IMR-90 (cell line): ENCODE data around the gene RAF1. TPM values are rescaled to one million over a fixed set of nuclear protein-coding genes. Genes with fewer than 3 reads are reported as not detected.

Source experiments
- ATAC-seq: fragments of 200-7000 bp; cut with Tn5 transposase; 2 replicates; pipeline ENCODE4 v1.9.1; 2020; ENCODE audit warnings: low read depth, mild to moderate bottlenecking, moderate library complexity
- BruUV-seq: library from RNA; stranded (reverse); fragments of 400-500 nt; replicated peaks from 2 replicates; lab custom pipeline; 2021; lab: Mats Ljungman, UMichigan
- CTCF ChIA-PET: fragments of 300-600 bp; formaldehyde crosslinking; extraction: SDS; loops from one replicate; lab custom pipeline; 2021; ENCODE audit warnings: antibody characterized with exemption; lab: Yijun Ruan, JAX
- POLR2A ChIA-PET: fragments of 300-600 bp; sonication (Branson Sonifier 250); formaldehyde crosslinking; loops from one replicate; lab custom pipeline; 2022; ENCODE audit warnings: antibody characterized with exemption; ENCODE audit not compliant: unreplicated experiment; lab: Charles Lee
- DNase-seq: peaks from one replicate; pipeline ENCODE4 v3.0.0; 2013
- H2AFZ ChIP-seq: replicated peaks from 2 replicates; pipeline ENCODE3; 2013; ENCODE audit warnings: low read length, mild to moderate bottlenecking; ENCODE audit not compliant: poor library complexity
- H2AK5ac ChIP-seq: 2 replicates; pipeline ENCODE4 v1.6.1; 2013; ENCODE audit warnings: low read depth, low read length, inconsistent platforms
- H2AK9ac ChIP-seq: replicated peaks from 2 replicates; pipeline ENCODE3; 2013; ENCODE audit warnings: mild to moderate bottlenecking, low read depth, low read length, moderate library complexity; ENCODE audit not compliant: poor library complexity
- H2BK120ac ChIP-seq: 2 replicates; pipeline ENCODE4 v1.6.1; 2013; ENCODE audit warnings: low read depth, low read length, inconsistent platforms
- H2BK15ac ChIP-seq: 3 replicates; pipeline ENCODE4 v1.6.1; 2013; ENCODE audit warnings: low read depth, low read length, inconsistent platforms
- H2BK20ac ChIP-seq: 2 replicates; pipeline ENCODE4 v1.6.1; 2013; ENCODE audit warnings: low read depth, mild to moderate bottlenecking, inconsistent platforms, low read length, moderate library complexity
- H2BK5ac ChIP-seq: 2 replicates; pipeline ENCODE4 v1.6.1; 2013; ENCODE audit warnings: mild to moderate bottlenecking, low read depth, low read length, inconsistent platforms; ENCODE audit not compliant: poor library complexity, severe bottlenecking
- H3K14ac ChIP-seq: replicated peaks from 2 replicates; pipeline ENCODE4 v1.6.1; 2013; ENCODE audit warnings: low read depth, low read length, inconsistent platforms
- H3K18ac ChIP-seq: 2 replicates; pipeline ENCODE4 v1.6.1; 2013; ENCODE audit warnings: low read depth, low read length, control low read depth
- H3K23ac ChIP-seq: 2 replicates; pipeline ENCODE4 v1.6.1; 2013; ENCODE audit warnings: low read depth, low read length, inconsistent platforms
- H3K27ac ChIP-seq: 2 replicates; pipeline ENCODE4 v1.5.1; 2013; ENCODE audit warnings: mild to moderate bottlenecking, control low read depth, low read length; ENCODE audit not compliant: insufficient read depth
- H3K27me3 ChIP-seq: 2 replicates; pipeline ENCODE4 v1.6.1; 2013; ENCODE audit warnings: low read length; ENCODE audit not compliant: control insufficient read depth, insufficient read depth
- H3K36me3 ChIP-seq: 2 replicates; pipeline ENCODE4 v1.6.1; 2013; ENCODE audit warnings: low read length, mixed read lengths; ENCODE audit not compliant: control insufficient read depth, insufficient read depth
- H3K4ac ChIP-seq: 2 replicates; pipeline ENCODE4 v1.6.1; 2013; ENCODE audit warnings: low read depth, low read length, inconsistent platforms
- H3K4me1 ChIP-seq: 2 replicates; pipeline ENCODE4 v1.6.1; 2013; ENCODE audit warnings: low read length, mixed read lengths; ENCODE audit not compliant: control insufficient read depth, insufficient read depth
- H3K4me2 ChIP-seq: 2 replicates; pipeline ENCODE4 v1.6.1; 2013; ENCODE audit warnings: low read depth, mild to moderate bottlenecking, control low read depth, low read length, moderate library complexity
- H3K4me3 ChIP-seq: 2 replicates; pipeline ENCODE4 v1.5.1; 2013; ENCODE audit warnings: low read depth, mild to moderate bottlenecking, control low read depth, low read length, moderate library complexity; ENCODE audit not compliant: insufficient read depth
- H3K56ac ChIP-seq: 2 replicates; pipeline ENCODE4 v1.6.1; 2013; ENCODE audit warnings: low read length, inconsistent platforms; ENCODE audit not compliant: insufficient read depth; ENCODE audit errors: extremely low read depth
- H3K79me1 ChIP-seq, 2 experiments: 2 replicates each; pipeline ENCODE4 v1.6.1; 2013; ENCODE audit warnings: low read length in 2 of 2, inconsistent platforms in 1 of 2, low read depth in 1 of 2
- H3K9ac ChIP-seq: 2 replicates; pipeline ENCODE4 v1.6.1; 2013; ENCODE audit warnings: low read depth, low read length, control low read depth
- H3K9me1 ChIP-seq: 2 replicates; pipeline ENCODE4 v1.6.1; 2013; ENCODE audit warnings: low read length, inconsistent platforms; ENCODE audit not compliant: insufficient read depth
- H3K9me3 ChIP-seq: 2 replicates; pipeline ENCODE4 v1.6.1; 2013; ENCODE audit warnings: low read length; ENCODE audit not compliant: control insufficient read depth, insufficient read depth
- H4K20me1 ChIP-seq: 2 replicates; pipeline ENCODE4 v1.6.1; 2013; ENCODE audit warnings: low read length, inconsistent platforms; ENCODE audit not compliant: insufficient read depth
- H4K5ac ChIP-seq: 2 replicates; pipeline ENCODE4 v1.6.1; 2013; ENCODE audit warnings: mild to moderate bottlenecking, low read depth, low read length, control low read depth
- H4K8ac ChIP-seq, 2 experiments: 2 replicates each; pipeline ENCODE4 v1.6.1; 2013; ENCODE audit warnings: low read depth in 2 of 2, low read length in 2 of 2, control low read depth in 1 of 2, inconsistent platforms in 1 of 2
- H4K91ac ChIP-seq: 2 replicates; pipeline ENCODE4 v1.6.1; 2013; ENCODE audit warnings: low read depth, low read length, inconsistent platforms; ENCODE audit not compliant: insufficient read depth
- BHLHE40 ChIP-seq: fragments of 150-350 bp; IDR thresholded peaks from 2 replicates; pipeline ENCODE4 v1.6.1; 2016; ENCODE audit warnings: mild to moderate bottlenecking, low read depth, low read length
- CEBPB ChIP-seq: IDR thresholded peaks from 2 replicates; pipeline ENCODE4 v1.6.1; 2012; ENCODE audit warnings: low read depth, low read length, improper control_type of control experiment
- CTCF ChIP-seq: conservative IDR thresholded peaks from 2 replicates; pipeline ENCODE4 v1.5.1; 2012; ENCODE audit warnings: mild to moderate bottlenecking, low read depth, low read length, improper control_type of control experiment
- MAFK ChIP-seq: IDR thresholded peaks from 2 replicates; pipeline ENCODE4 v1.6.1; 2012; ENCODE audit warnings: low read depth, low read length, improper control_type of control experiment
- MAZ ChIP-seq: IDR thresholded peaks from 2 replicates; pipeline ENCODE4 v1.6.1; 2012; ENCODE audit warnings: low read depth, mild to moderate bottlenecking, low read length, improper control_type of control experiment, moderate library complexity, borderline replicate concordance
- MXI1 ChIP-seq: IDR thresholded peaks from 2 replicates; pipeline ENCODE4 v1.6.1; 2012; ENCODE audit warnings: low read depth, mild to moderate bottlenecking, low read length, moderate library complexity, borderline replicate concordance
- POLR2A ChIP-seq: IDR thresholded peaks from 2 replicates; pipeline ENCODE4 v1.6.1; 2012; ENCODE audit warnings: mild to moderate bottlenecking, low read depth, low read length
- RAD21 ChIP-seq: IDR thresholded peaks from 2 replicates; pipeline ENCODE4 v1.6.1; 2012; ENCODE audit warnings: low read length, improper control_type of control experiment
- RCOR1 ChIP-seq: IDR thresholded peaks from 2 replicates; pipeline ENCODE4 v1.6.1; 2012; ENCODE audit warnings: mild to moderate bottlenecking, low read length, improper control_type of control experiment; ENCODE audit not compliant: insufficient replicate concordance
- RFX5 ChIP-seq: IDR thresholded peaks from 2 replicates; pipeline ENCODE4 v1.8.0; 2012; ENCODE audit warnings: low read depth, mild to moderate bottlenecking, low read length, moderate library complexity
- SMC3 ChIP-seq: fragments of 150-350 bp; IDR thresholded peaks from 2 replicates; pipeline ENCODE4 v1.6.1; 2016; ENCODE audit warnings: low read depth, mild to moderate bottlenecking, antibody characterized with exemption, low read length, moderate library complexity
- WGBS, 2 experiments: methylation state at CpG; one replicate each; pipeline versions ENCODE4 v1.1.5 to v1.1.7; 2013; ENCODE audit warnings: missing lambda C conversion rate in 2 of 2; ENCODE audit not compliant: insufficient read length in 1 of 2; ENCODE audit errors: extremely low coverage in 2 of 2; 5-methylcytosine and 5-hydroxymethylcytosine counted together
- dilution Hi-C: fragments of 300-500 bp; cut with HindIII; formaldehyde crosslinking; loops from one replicate; pipeline ENCODE4 v1.14.3; 2018; ENCODE audit warnings: low sequenced_read_pairs; ENCODE audit not compliant: unreplicated experiment
- in situ Hi-C: fragments of 300-500 bp; cut with MboI; formaldehyde crosslinking; loops from 3 replicates; pipeline ENCODE4 v1.14.3; 2019; ENCODE audit warnings: low sequenced_read_pairs, inconsistent platforms, mixed read lengths
- intact Hi-C: fragments of 100-400 bp; cut with micrococcal nuclease; formaldehyde crosslinking; loops from 2 replicates; pipeline ENCODE4 v1.10.0; 2022
- polyA plus RNA-seq, 3 experiments: library from polyadenylated mRNA; depleted of rRNA; stranded (reverse); fragments of >200 nt; gene quantifications; 2 replicates each; pipeline ENCODE4 v1.2.3, GENCODE V29; 2012; ENCODE audit warnings: low replicate concordance in 1 of 3
- total RNA-seq: library from RNA; depleted of rRNA; stranded (reverse); fragments of >200 nt; gene quantifications from 2 replicates; pipeline ENCODE4 v1.2.3, GENCODE V29; 2012

The RAF1 gene
- total and polyA plus RNA-seq, 2 of the 4 experiments (the other 2 are of a cell fraction), result 115 to 151 TPM

GRCh38 chr3:12624056-12624455, 39.9 kb downstream of the RAF1 start:
- Histone ChIP-seq H3K4me1 (peaks cover 12% of the 10 kb centered on the region), H3K18ac (no peak overlapping the region), H3K9ac (no peak overlapping the region), H3K9me1 (peaks cover 17% of the 10 kb centered on the region), H3K4me2 (no peak overlapping the region), H2BK15ac (no peak overlapping the region), H4K8ac (no peak overlapping the region), H3K27ac (no peak overlapping the region), H2BK5ac (no peak overlapping the region), H3K56ac (no peak overlapping the region), H4K5ac (no peak overlapping the region), H2BK120ac (no peak overlapping the region), H2AK9ac (no peak overlapping the region), H4K20me1 (peaks cover 90% of the 10 kb centered on the region), H3K36me3 (no peaks in the 10 kb centered on the region), H2AK5ac (no peak overlapping the region), H3K4me3 (no peak overlapping the region), H3K9me3 (no peaks in the 10 kb centered on the region), H2AFZ (no peak overlapping the region), H2BK20ac (no peak overlapping the region), H3K4ac (no peak overlapping the region), H3K14ac (no peak overlapping the region), H3K79me1 (peaks cover 6 to 70% of the 10 kb centered on the region in 2 experiments), H3K23ac (no peak overlapping the region), H3K27me3 (no peaks in the 10 kb centered on the region), H4K91ac (no peak overlapping the region)
- ChIA-PET POLR2A (no interaction called here), CTCF (no interaction called here)
- BruUV-seq, result no TSS peak
- in situ Hi-C loops (no loop called here), dilution Hi-C loops (no loop called here), intact Hi-C loops (no loop called here)
- no peak for DNase-seq
- ATAC-seq, result no peak
- TF ChIP-seq CEBPB (no peak), CTCF (no peak), RAD21 (no peak), BHLHE40 (no peak), RCOR1 (no peak), RFX5 (no peak), SMC3 (no peak), POLR2A (no peak), MAZ (no peak), MXI1 (no peak), MAFK (no peak)
- 100% methylated on average over 1 of the region's 5 CpGs; no CpG with 5 or more reads in 1 of the 2 experiments for WGBS, 2 experiments
